HPDE6-E6E7 (cell line): ENCODE data around the gene ZFPL1.

Experiments
- DNase-seq: peaks from one replicate; pipeline ENCODE4 v3.0.0; 2011; ENCODE audit warnings: missing footprints; ENCODE audit errors: extremely low spot score

The ZFPL1 gene

GRCh38 chr11:65083834-65084597 is at the start of gene ZFPL1, which contains the start of gene CDCA5:
ZFPL1 (plus strand) TSS chr11:65084222; CDS start chr11:65084699, 477 bp downstream.
CDCA5 (minus strand) TSS chr11:65084040; CDS start chr11:65083978, 62 bp downstream.
- peak; percentile 98 for DNase-seq

DNA sequence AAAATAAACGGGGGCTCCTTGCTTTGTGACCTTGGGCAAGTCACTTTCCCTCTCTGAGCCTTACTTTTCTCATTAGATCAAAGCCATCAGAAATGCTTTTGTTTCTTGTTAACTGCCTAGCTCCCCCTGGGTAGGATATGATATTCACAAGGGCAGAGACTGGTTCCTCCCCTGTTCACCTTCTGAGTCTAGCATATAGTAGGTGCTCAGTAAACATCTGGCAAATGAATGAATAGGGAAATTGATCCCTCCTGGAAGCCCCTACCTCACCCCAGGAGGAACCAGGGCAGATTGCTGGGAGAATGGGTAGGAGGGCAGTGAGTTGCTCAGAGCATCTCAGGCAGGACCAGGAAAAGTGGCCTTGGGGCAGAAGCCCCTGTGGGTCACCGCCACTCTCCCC is 49.6 kb upstream of the ZFPL1 start:
- DNase-seq: no peak

DNA sequence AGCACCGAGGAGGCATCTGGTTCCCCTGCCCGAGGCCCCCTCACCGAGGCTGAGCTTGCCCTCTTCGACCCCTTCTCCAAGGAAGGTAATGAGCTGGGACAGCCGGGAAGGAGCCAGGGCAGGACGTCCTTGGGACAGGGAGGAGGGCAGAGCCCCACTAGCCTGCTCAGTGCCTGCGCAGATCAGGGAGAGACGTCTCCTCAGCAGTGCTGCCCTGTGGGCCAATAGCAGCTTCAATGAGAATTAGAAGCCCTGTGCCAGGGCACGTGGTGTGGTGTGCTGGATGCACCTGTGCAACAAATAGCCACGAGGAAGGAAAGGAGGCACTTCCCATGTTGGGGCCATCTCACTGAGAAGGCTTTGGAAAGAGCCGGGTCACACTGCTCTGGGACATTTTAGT is 48.4 kb upstream of the ZFPL1 start:
- no peak for DNase-seq

DNA sequence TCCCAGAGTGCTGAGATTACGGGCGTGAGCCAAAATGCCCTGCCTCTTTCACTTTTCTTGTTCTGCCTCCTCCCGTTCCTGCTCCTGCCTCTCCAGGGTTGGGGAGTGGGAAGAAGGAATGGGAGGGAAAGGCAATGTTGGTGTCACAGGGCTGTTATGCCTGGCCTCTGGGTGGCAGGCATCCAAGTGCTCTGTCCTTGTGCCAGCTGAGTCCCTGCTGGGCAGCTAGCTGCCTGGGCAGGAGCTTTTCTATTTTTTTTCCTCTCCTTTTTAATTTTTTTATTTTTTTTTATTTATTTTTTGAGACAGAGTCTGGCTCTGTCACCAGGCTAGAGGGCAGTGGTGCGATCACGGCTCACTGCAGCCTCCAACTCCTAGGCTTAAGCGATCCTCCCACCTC is 47.1 kb upstream of the ZFPL1 start:
- DNase-seq: no peak

- DNase-seq: no peak
Observed at GRCh38 chr11:65040520-65040846, 43.5 kb upstream of the ZFPL1 start.

GRCh38 chr11:65040847-65041622 is 43.0 kb upstream of the ZFPL1 start, which contains the start of gene SAC3D1:
SAC3D1 (plus strand) TSS chr11:65041210; CDS start chr11:65041293, 83 bp downstream.
- DNase-seq: peak; percentile 97

- DNase-seq: no peak
Observed at GRCh38 chr11:65042891-65043290, 41.1 kb upstream of the ZFPL1 start.

DNA sequence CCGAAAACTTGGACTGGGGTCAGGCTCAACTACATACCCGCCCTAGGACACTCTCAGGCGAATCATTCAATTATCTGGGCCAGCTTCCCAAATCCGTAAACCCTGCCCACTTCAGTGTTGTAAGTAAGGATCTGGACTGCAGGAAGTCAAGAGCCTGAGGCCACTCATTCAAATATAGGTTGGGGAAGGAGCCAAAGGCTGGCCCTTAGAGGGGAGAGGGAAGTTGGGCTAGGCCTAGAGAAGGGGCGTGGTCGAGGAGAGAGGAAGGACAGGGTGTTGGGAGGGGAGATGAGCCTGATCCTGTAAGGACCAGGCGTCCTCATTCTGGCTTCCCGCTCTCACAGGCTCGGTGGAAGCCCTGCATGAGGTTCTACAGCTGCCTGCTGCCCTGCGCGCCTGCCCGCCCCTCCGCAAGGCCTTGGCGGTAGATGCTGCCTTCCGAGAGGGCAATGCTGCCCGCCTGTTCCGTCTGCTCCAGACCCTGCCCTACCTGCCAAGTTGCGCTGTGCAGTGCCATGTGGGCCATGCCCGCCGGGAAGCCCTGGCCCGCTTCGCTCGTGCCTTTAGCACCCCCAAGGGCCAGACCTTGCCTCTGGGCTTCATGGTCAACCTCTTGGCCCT is 40.0 kb upstream of the ZFPL1 start:
- DNase-seq: no peak

GRCh38 chr11:65045061-65045460 is 39.0 kb upstream of the ZFPL1 start:
- no peak for DNase-seq

DNA sequence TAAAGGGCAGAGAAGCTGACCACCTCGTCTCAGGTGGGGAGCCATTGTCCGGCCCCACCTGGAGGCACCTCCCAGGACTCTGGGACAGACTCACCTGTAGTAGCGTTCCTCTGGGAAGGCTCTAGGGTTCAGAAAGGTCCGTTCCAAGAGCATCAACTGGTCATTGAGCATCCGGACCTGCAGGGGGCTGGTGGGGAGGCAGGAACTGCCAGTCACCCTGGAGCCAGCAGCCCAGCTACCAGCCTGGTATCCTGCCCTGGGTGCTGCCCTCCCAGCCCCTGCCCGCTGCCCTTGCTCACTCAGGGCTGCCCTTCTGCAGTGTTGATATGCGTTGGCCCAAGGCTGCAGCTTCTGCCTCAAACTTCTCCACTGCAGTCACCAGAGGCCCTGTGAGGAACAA is 38.3 kb upstream of the ZFPL1 start:
- DNase-seq: no peak

- no peak for DNase-seq
Observed at GRCh38 chr11:65047581-65048422, 36.2 kb upstream of the ZFPL1 start.

DNA sequence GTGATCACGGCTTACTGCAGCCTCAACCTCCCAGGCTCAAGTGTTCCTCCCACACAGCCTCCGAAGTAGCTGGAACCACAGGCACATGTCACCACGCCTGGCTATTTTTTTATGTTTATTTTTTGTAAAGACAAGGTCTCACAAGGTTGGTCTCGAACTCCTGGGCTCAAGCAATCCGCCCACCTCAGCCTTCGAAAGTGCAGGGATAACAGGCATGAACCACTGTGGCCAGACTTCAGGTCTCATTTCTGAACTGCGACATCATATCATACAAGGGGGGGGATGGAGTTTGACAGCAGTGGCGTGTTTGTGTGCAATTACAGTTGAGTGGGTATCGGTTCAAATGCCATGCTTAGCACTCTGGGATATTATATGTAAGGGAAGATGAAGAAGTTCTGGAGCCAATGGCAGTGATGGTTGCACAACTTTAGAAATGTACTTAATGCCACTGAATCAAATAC is 32.6 kb upstream of the ZFPL1 start:
- no peak for DNase-seq

DNA sequence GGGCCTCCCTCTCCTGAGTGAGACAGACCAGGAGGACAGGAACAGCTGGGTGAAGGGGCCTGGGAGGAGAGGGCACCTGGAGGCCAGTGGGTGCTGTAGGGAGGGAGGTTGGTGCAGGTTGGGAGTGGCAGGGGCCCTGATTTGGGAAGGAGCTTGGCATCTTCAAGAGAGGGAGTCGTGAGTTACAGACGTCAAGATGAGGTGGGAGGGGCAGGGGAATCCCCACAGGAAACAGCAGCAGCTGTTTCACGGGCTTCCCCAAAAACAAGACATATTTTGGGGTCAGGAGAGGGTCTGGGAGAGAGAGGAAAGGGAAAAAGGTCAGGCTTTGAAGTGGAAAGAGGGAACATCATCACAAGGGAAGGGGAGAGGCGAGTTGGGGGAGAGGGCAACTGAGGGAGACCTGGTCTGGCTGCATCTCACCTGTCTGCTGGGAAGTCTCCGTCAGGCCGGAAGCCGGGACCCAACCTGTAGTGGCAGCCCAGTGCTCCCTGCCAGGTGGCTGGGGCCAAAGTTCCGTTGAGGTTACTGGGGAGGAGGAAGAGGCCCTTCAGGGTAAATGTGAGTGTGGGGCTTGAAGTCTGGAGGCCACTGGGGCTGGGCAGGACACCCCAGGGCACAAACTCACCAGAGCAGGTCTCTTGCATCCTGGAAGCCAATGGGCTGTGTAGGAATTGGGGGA is 30.1 kb upstream of the ZFPL1 start:
- no peak for DNase-seq

- DNase-seq: no peak
Observed at GRCh38 chr11:65055538-65055937, 28.5 kb upstream of the ZFPL1 start.

DNA sequence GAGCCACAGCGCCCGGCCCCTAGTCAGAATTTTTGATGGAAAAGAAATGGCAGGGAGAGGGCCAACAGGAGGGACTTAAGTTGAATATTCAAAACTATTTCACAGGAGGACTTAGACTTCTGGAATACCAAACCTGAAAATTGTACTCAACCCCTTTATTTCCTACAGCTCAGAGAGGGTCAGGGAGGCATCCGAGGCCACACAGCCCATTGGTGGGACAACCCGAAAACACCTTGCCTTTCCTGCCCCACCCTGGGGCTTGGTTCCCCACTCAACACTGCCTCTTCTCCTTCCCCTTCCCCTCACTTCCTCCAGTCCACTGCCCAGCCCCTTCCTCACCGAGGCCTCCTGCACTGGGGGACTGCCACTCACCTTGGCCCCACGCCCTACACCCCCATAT is 27.0 kb upstream of the ZFPL1 start:
- no peak for DNase-seq

DNA sequence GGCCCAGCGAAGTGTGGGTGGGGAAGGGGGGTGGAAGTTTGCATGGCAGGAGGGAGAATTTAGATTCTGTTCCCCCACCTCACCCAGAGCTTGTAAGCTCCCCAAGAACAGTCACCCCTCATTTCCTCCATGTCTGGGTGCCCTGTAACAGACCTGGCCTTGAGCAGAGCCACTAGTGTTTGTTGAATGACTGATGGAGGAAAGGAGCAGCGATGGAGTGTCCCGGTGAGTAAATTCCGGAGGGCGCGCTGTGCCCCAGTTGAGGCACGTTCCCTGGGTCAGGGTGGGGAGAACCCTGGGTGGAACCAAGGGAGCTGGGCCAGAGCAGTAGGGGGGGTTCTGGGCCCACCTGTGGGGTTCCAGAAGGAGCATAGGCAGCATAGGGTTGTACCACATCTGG is 26.5 kb upstream of the ZFPL1 start:
- DNase-seq: no peak

GRCh38 chr11:65058012-65058411 is 26.0 kb upstream of the ZFPL1 start:
- no peak for DNase-seq

GRCh38 chr11:65058419-65059054 is 25.5 kb upstream of the ZFPL1 start, which contains the start of gene NAALADL1:
NAALADL1 (minus strand) TSS chr11:65058553; CDS start chr11:65058521, 32 bp downstream.
- DNase-seq: no peak

DNA sequence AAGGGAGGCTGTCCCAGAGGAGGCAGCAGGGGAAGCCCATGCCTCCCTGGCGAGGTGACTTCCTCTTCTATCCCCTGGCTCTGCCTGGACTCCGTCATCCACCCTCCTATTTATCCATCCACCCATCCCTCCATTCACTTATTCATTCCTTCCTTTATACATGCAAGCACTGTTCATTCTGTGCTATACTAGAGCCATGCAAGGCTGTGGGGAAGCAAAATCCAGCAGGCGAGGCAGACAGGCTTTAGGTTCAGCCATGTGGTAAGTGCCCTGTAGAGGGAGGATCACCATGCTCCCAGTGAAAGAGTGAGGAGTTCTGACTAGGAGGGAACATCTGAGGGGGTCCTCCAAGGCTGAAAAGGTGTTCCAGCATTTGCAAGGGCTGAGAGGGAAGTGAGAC is 24.5 kb upstream of the ZFPL1 start:
- no peak for DNase-seq
